ENCODE results near the gene KLF2.

The KLF2 gene

DNA sequence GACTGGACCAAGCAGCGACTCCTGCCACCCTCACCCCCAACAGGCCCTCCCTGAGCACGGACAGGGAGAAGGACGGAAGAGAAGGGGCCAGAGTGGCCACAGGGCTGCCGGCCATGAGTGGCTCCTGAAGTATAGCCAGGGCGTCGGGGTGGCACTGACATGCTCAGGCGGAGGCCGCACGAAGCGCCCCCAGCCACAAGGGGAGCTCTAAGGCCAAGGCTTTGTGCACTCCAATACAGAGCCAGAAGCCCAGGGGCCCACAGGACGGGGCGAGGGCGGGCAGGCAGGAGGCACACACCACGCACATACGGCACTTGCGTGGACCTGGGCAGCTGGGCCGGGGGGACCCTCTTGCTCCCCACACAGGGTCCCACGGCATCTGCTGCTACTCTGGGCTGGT is 52.0 kb downstream of the KLF2 start:
- DNase-seq (ENCODE audit: low read depth, low spot score): peak; percentile 7

DNA sequence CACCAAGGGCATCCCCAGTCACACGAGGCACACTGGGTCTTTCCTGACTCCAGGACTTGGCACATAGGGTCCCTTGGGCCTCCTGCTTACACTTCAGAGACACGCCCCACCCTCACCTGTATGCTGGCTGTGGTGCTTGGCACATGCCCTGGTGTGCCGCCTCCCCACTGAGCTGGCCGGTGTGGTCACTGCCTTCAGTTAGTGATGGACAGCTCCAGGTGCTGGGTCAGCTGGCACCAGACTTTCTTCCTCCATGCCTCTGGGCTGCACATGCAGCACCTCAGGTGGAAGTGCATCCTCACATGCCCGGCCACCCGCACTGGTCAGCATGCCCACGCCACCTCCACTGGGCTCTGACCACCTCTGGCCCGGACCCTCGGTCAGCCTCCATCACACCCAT is 52.9 kb downstream of the KLF2 start:
- no peak for DNase-seq (ENCODE audit: low read depth, low spot score)

Measured in iPS DF 19.7 (cell line).